HEK293 (cell line): Measurements from ENCODE around the gene SGIP1.
A peak's percentile ranks its signal among the peaks of the same experiment; 100 is the strongest.

Experiments
- CTCF ChIA-PET: fragments of 350-600 bp; formaldehyde crosslinking; extraction: SDS; loops from one replicate; lab custom pipeline; 2021; ENCODE audit warnings: antibody characterized with exemption; lab: Yijun Ruan, JAX
- POLR2A ChIA-PET: fragments of 300-600 bp; formaldehyde crosslinking; extraction: SDS; loops from one replicate; lab custom pipeline; 2020; ENCODE audit warnings: antibody characterized with exemption, inconsistent platforms; lab: Yijun Ruan, JAX
- H3K27ac ChIP-seq: fragments of 200-500 bp; sonication (Bioruptor generic); 2 replicates; pipeline ENCODE4 v1.5.1; 2014; ENCODE audit warnings: low read depth, low read length, control low read depth, inconsistent platforms; ENCODE audit errors: extremely low read depth
- H3K36me3 ChIP-seq, 2 experiments: fragments of 200-500 bp in 1 of 2; sonication (Bioruptor generic) in 1 of 2; 1 replicate in 1 of 2; 2 replicates in 1 of 2; pipeline ENCODE4 v1.5.1; 2014 to 2017; ENCODE audit warnings: inconsistent platforms in 2 of 2, low read length in 2 of 2; ENCODE audit not compliant: control insufficient read depth in 2 of 2, insufficient read depth in 1 of 2
- H3K4me1 ChIP-seq: fragments of 200-500 bp; sonication (Bioruptor generic); 2 replicates; pipeline ENCODE4 v1.5.1; 2014; ENCODE audit warnings: mild to moderate bottlenecking, low read length, inconsistent platforms; ENCODE audit not compliant: control insufficient read depth, insufficient read depth
- H3K4me3 ChIP-seq: 2 replicates; pipeline ENCODE4 v1.5.1; 2011; ENCODE audit warnings: low read depth, mild to moderate bottlenecking, control low read depth, low read length, moderate library complexity
- H3K9me3 ChIP-seq: fragments of 200-500 bp; sonication (Bioruptor generic); 2 replicates; pipeline ENCODE4 v1.5.1; 2014; ENCODE audit warnings: low read depth, low read length, inconsistent platforms; ENCODE audit not compliant: control insufficient read depth, insufficient read depth
- BCL6B ChIP-seq: fragments of 450-650 bp; formaldehyde crosslinking; IDR thresholded peaks from 2 replicates; pipeline ENCODE4 v1.5.1; 2017; ENCODE audit warnings: missing biosample characterization, missing genetic modification characterization
- FEZF1 ChIP-seq: fragments of 450-650 bp; formaldehyde crosslinking; IDR thresholded peaks from 2 replicates; pipeline ENCODE4 v1.5.1; 2016; ENCODE audit warnings: missing biosample characterization, missing genetic modification characterization
- HOXA7 ChIP-seq: sonication (generic); formaldehyde crosslinking; IDR thresholded peaks from 2 replicates; pipeline ENCODE4 v1.8.1; 2022; ENCODE audit warnings: missing genetic modification reagents, borderline replicate concordance
- HOXC10 ChIP-seq: sonication (generic); formaldehyde crosslinking; IDR thresholded peaks from 2 replicates; pipeline ENCODE4 v1.8.1; 2023; ENCODE audit warnings: mild to moderate bottlenecking, missing genetic modification reagents
- KLF1 ChIP-seq: fragments of 450-650 bp; formaldehyde crosslinking; IDR thresholded peaks from 2 replicates; pipeline ENCODE4 v1.5.1; 2016; ENCODE audit warnings: missing biosample characterization, missing genetic modification characterization
- KLF8 ChIP-seq: fragments of 450-650 bp; formaldehyde crosslinking; IDR thresholded peaks from 2 replicates; pipeline ENCODE4 v1.5.1; 2016; ENCODE audit warnings: missing biosample characterization, missing genetic modification characterization
- PATZ1 ChIP-seq: fragments of 450-650 bp; formaldehyde crosslinking; IDR thresholded peaks from 2 replicates; pipeline ENCODE4 v1.5.1; 2016; ENCODE audit warnings: missing biosample characterization, missing genetic modification characterization
- RBAK ChIP-seq: fragments of 450-650 bp; formaldehyde crosslinking; IDR thresholded peaks from 2 replicates; pipeline ENCODE4 v1.5.1; 2016; ENCODE audit warnings: missing biosample characterization, missing genetic modification characterization
- SCRT2 ChIP-seq: fragments of 450-650 bp; formaldehyde crosslinking; IDR thresholded peaks from 2 replicates; pipeline ENCODE4 v1.5.1; 2016; ENCODE audit warnings: missing biosample characterization, missing genetic modification characterization
- SETDB1 ChIP-seq: IDR thresholded peaks from one replicate; pipeline ENCODE4 v1.6.1; 2017; ENCODE audit warnings: mild to moderate bottlenecking, low read length, moderate library complexity, mixed read lengths; ENCODE audit not compliant: insufficient read length
- SP2 ChIP-seq: fragments of 450-650 bp; formaldehyde crosslinking; IDR thresholded peaks from 2 replicates; pipeline ENCODE4 v1.5.1; 2016; ENCODE audit warnings: missing biosample characterization, missing genetic modification characterization
- TRIM28 ChIP-seq: IDR thresholded peaks from 2 replicates; pipeline ENCODE4 v1.6.1; 2011; ENCODE audit warnings: low read length, control low read depth, borderline replicate concordance
- ZBTB1 ChIP-seq: fragments of 450-650 bp; formaldehyde crosslinking; IDR thresholded peaks from 2 replicates; pipeline ENCODE4 v1.5.1; 2016; ENCODE audit warnings: missing biosample characterization, missing genetic modification characterization
- ZBTB6 ChIP-seq: fragments of 450-650 bp; formaldehyde crosslinking; IDR thresholded peaks from 2 replicates; pipeline ENCODE4 v1.5.1; 2017; ENCODE audit warnings: missing biosample characterization, missing genetic modification characterization
- ZNF202 ChIP-seq: fragments of 450-650 bp; formaldehyde crosslinking; IDR thresholded peaks from 2 replicates; pipeline ENCODE4 v1.5.1; 2016; ENCODE audit warnings: missing biosample characterization, missing genetic modification characterization, borderline replicate concordance
- ZNF26 ChIP-seq: fragments of 450-650 bp; formaldehyde crosslinking; IDR thresholded peaks from 2 replicates; pipeline ENCODE4 v1.5.1; 2016; ENCODE audit warnings: missing biosample characterization, missing genetic modification characterization
- ZNF311 ChIP-seq: fragments of 450-650 bp; formaldehyde crosslinking; IDR thresholded peaks from 2 replicates; pipeline ENCODE4 v1.5.1; 2017; ENCODE audit warnings: missing biosample characterization, missing genetic modification characterization, borderline replicate concordance
- ZNF404 ChIP-seq: fragments of 450-650 bp; formaldehyde crosslinking; IDR thresholded peaks from 2 replicates; pipeline ENCODE4 v1.5.1; 2017; ENCODE audit warnings: missing biosample characterization, missing genetic modification characterization
- ZNF473 ChIP-seq: fragments of 450-650 bp; formaldehyde crosslinking; IDR thresholded peaks from 2 replicates; pipeline ENCODE4 v1.5.1; 2017; ENCODE audit warnings: missing biosample characterization, missing genetic modification characterization
- ZNF558 ChIP-seq: fragments of 450-650 bp; formaldehyde crosslinking; IDR thresholded peaks from 2 replicates; pipeline ENCODE4 v1.5.1; 2016; ENCODE audit warnings: missing biosample characterization, missing genetic modification characterization
- ZNF596 ChIP-seq: fragments of 450-650 bp; IDR thresholded peaks from 2 replicates; pipeline ENCODE4 v1.5.0; 2018; ENCODE audit warnings: missing biosample characterization, mild to moderate bottlenecking, missing genetic modification characterization, moderate library complexity
- ZNF629 ChIP-seq: fragments of 450-650 bp; formaldehyde crosslinking; IDR thresholded peaks from 2 replicates; pipeline ENCODE4 v1.5.1; 2017; ENCODE audit warnings: missing biosample characterization, missing genetic modification characterization
- ZNF692 ChIP-seq: fragments of 450-650 bp; formaldehyde crosslinking; IDR thresholded peaks from 2 replicates; pipeline ENCODE4 v1.5.1; 2016; ENCODE audit warnings: missing biosample characterization, missing genetic modification characterization

SGIP1 gene

GRCh38 chr1:66757722-66758240, 223.8 kb downstream of the SGIP1 start (continued):
- TF ChIP-seq HOXA7: no peak

GRCh38 chr1:66758241-66758755, 224.3 kb downstream of the SGIP1 start:
- H3K36me3 ChIP-seq: no peaks in the 10 kb centered on the region
- ChIA-PET CTCF (interaction anchor here (0.5 to 1.3 kb wide), 6 partner anchors 19 to 455 kb away, joined by 3 to 6 read pairs (median 4); partner anchors contain the start of gene SLC35D1), POLR2A (no interaction called here)
- no peak overlapping the region for H3K27ac ChIP-seq
- no peaks in the 10 kb centered on the region for H3K9me3 ChIP-seq
- H3K4me1 ChIP-seq: no peaks in the 10 kb centered on the region
- no peak for TF ChIP-seq HOXC10 (CRISPR knock-in tag)
- peak; percentile 26; the same call in 1 of the 2 replicates for TF ChIP-seq ZNF692 (tag by site-specific recombination)
- H3K4me3 ChIP-seq: no peak overlapping the region

GRCh38 chr1:66760506-66760905, 226.6 kb downstream of the SGIP1 start:
- ChIA-PET POLR2A (no interaction called here), CTCF (interaction anchor here (0.6 to 0.7 kb wide), 2 partner anchors 194 to 508 kb away, joined by 3 read pairs; no protein-coding TSS in a partner anchor)
- TF ChIP-seq ZBTB1 (tag by site-specific recombination) (no peak), ZNF558 (tag by site-specific recombination) (no peak), SCRT2 (no peak)

GRCh38 chr1:66761221-66761620, 227.3 kb downstream of the SGIP1 start:
- Histone ChIP-seq H3K9me3 (no peaks in the 10 kb centered on the region), H3K36me3 (no peaks in the 10 kb centered on the region), H3K4me1 (no peaks in the 10 kb centered on the region), H3K4me3 (no peak overlapping the region), H3K27ac (no peak overlapping the region)
- POLR2A ChIA-PET: no interaction called here
- CTCF ChIA-PET: interaction anchor here (0.6 to 6.6 kb wide), 4 partner anchors 168 to 451 kb away, joined by 3 to 64 read pairs (median 3); no protein-coding TSS in a partner anchor
- TF ChIP-seq BCL6B (tag by site-specific recombination) (no peak), ZNF473 (no peak), PATZ1 (tag by site-specific recombination) (no peak), ZNF596 (tag by site-specific recombination) (no peak), ZNF26 (tag by site-specific recombination) (no peak), ZNF202 (tag by site-specific recombination) (no peak), ZNF629 (tag by site-specific recombination) (no peak), FEZF1 (tag by site-specific recombination) (no peak), TRIM28 (no peak), KLF8 (tag by site-specific recombination) (no peak), ZNF404 (tag by site-specific recombination) (no peak), SP2 (tag by site-specific recombination) (no peak), RBAK (tag by site-specific recombination) (no peak), SETDB1 (no peak), ZBTB6 (no peak), ZNF311 (tag by site-specific recombination) (no peak), KLF1 (no peak)

More at GRCh38 chr1:66760506-66760905, 226.6 kb downstream of the SGIP1 start:
- Histone ChIP-seq H3K36me3 (no peaks in the 10 kb centered on the region), H3K4me3 (no peak overlapping the region), H3K9me3 (no peaks in the 10 kb centered on the region), H3K4me1 (no peaks in the 10 kb centered on the region), H3K27ac (no peak overlapping the region)
